ENCODE measurements around the gene PLXNA4. TPM values are rescaled to one million over a fixed set of nuclear protein-coding genes. Genes with fewer than 3 reads are reported as not detected.
A peak's percentile ranks its signal among the peaks of the same experiment; 100 is the strongest.

The PLXNA4 gene
- total RNA-seq, 1 donor from 2014 or later = 0.38 TPM

GRCh38 chr7:132386201-132386681 is 190.0 kb downstream of the PLXNA4 start:
- H3K36me3 Mint-ChIP-seq (ENCODE audit: insufficient read depth) = no peaks in the 10 kb centered on the region
- H3K27me3 Mint-ChIP-seq = peaks cover 6% of the 10 kb centered on the region
- H3K27ac Mint-ChIP-seq = peak overlapping the region; percentile 11
- peak; percentile 30 for DNase-seq (ENCODE audit: low spot score, unreplicated experiment)
- no peak overlapping the region for H3K4me3 Mint-ChIP-seq (ENCODE audit: low read depth)
- H3K4me1 Mint-ChIP-seq (ENCODE audit: low read depth) = peaks cover 34% of the 10 kb centered on the region
- H3K9me3 Mint-ChIP-seq (ENCODE audit: low read depth) = no peaks in the 10 kb centered on the region
- no peak for TF ChIP-seq CTCF (IDR thresholded peaks at IDR 0.05; ENCODE audit: unreplicated experiment)

- Mint-ChIP-seq H3K4me3 (ENCODE audit: low read depth) (no peak overlapping the region), H3K36me3 (ENCODE audit: insufficient read depth) (no peaks in the 10 kb centered on the region), H3K4me1 (ENCODE audit: low read depth) (peaks cover 50% of the 10 kb centered on the region), H3K9me3 (ENCODE audit: low read depth) (no peaks in the 10 kb centered on the region), H3K27me3 (peaks cover 6% of the 10 kb centered on the region), H3K27ac (peak overlapping the region; percentile 62)
- DNase-seq (ENCODE audit: low spot score, unreplicated experiment) = no peak
- no peak for TF ChIP-seq CTCF (IDR thresholded peaks at IDR 0.05; ENCODE audit: unreplicated experiment)
These were observed 192.3 kb downstream of the PLXNA4 start for GRCh38 chr7:132383962-132384361.

GRCh38 chr7:132381742-132382472 is 194.4 kb downstream of the PLXNA4 start:
- no peaks in the 10 kb centered on the region for H3K36me3 Mint-ChIP-seq (ENCODE audit: insufficient read depth)
- peak overlapping the region; percentile 87 for H3K27ac Mint-ChIP-seq
- peaks cover 57% of the 10 kb centered on the region for H3K4me1 Mint-ChIP-seq (ENCODE audit: low read depth)
- H3K27me3 Mint-ChIP-seq = no peaks in the 10 kb centered on the region
- peak; percentile 32 for DNase-seq (ENCODE audit: low spot score, unreplicated experiment)
- H3K4me3 Mint-ChIP-seq (ENCODE audit: low read depth) = peak overlapping the region; percentile 57
- H3K9me3 Mint-ChIP-seq (ENCODE audit: low read depth) = no peaks in the 10 kb centered on the region
- TF ChIP-seq CTCF (IDR thresholded peaks at IDR 0.05; ENCODE audit: unreplicated experiment) = no peak

GRCh38 chr7:132380059-132380458 is 196.2 kb downstream of the PLXNA4 start:
- DNase-seq (ENCODE audit: low spot score, unreplicated experiment) = no peak
- peaks cover 58% of the 10 kb centered on the region for H3K4me1 Mint-ChIP-seq (ENCODE audit: low read depth)
- TF ChIP-seq CTCF (IDR thresholded peaks at IDR 0.05; ENCODE audit: unreplicated experiment) = no peak
- no peak overlapping the region for H3K4me3 Mint-ChIP-seq (ENCODE audit: low read depth)
- no peaks in the 10 kb centered on the region for H3K9me3 Mint-ChIP-seq (ENCODE audit: low read depth)
- H3K27ac Mint-ChIP-seq = peak overlapping the region; percentile 86
- no peaks in the 10 kb centered on the region for H3K27me3 Mint-ChIP-seq
- H3K36me3 Mint-ChIP-seq (ENCODE audit: insufficient read depth) = no peaks in the 10 kb centered on the region

GRCh38 chr7:132379292-132379691 is 197.0 kb downstream of the PLXNA4 start:
- H3K4me1 Mint-ChIP-seq (ENCODE audit: low read depth) = peaks cover 58% of the 10 kb centered on the region

More at GRCh38 chr7:132379292-132379691, 197.0 kb downstream of the PLXNA4 start:
- Mint-ChIP-seq H3K36me3 (ENCODE audit: insufficient read depth) (no peaks in the 10 kb centered on the region), H3K27me3 (no peaks in the 10 kb centered on the region), H3K9me3 (ENCODE audit: low read depth) (no peaks in the 10 kb centered on the region), H3K4me3 (ENCODE audit: low read depth) (no peak overlapping the region), H3K27ac (peak overlapping the region; percentile 3)
- TF ChIP-seq CTCF (IDR thresholded peaks at IDR 0.05; ENCODE audit: unreplicated experiment) = no peak
- no peak for DNase-seq (ENCODE audit: low spot score, unreplicated experiment)

All from progenitor cell of endocrine pancreas (in vitro differentiated cells).